HepG2 (cell line): ENCODE data around the gene CYP27B1. TPM values are rescaled to one million over a fixed set of nuclear protein-coding genes. Genes with fewer than 3 reads are reported as not detected.
A peak's percentile ranks its signal among the peaks of the same experiment; 100 is the strongest.

ENCODE experiments used
- CENPX ChIP-seq: sonication (generic); formaldehyde crosslinking; IDR thresholded peaks from 2 replicates; pipeline ENCODE4 v1.9.0; 2021; ENCODE audit warnings: mild to moderate bottlenecking, missing genetic modification reagents, moderate library complexity
- HNF1B ChIP-seq: sonication (generic); formaldehyde crosslinking; IDR thresholded peaks from 2 replicates; pipeline ENCODE4 v1.5.1; 2020; ENCODE audit warnings: mild to moderate bottlenecking, moderate library complexity, missing genetic modification reagents
- RBM39 ChIP-seq: fragments of 200-400 bp; formaldehyde crosslinking; IDR thresholded peaks from one replicate; pipeline ENCODE4 v1.6.1; 2018; ENCODE audit warnings: antibody characterized with exemption, mild to moderate bottlenecking, low read depth, low read length; ENCODE audit not compliant: poor library complexity, severe bottlenecking
- SMAD3 ChIP-seq: sonication (generic); formaldehyde crosslinking; IDR thresholded peaks from 2 replicates; pipeline ENCODE4 v1.4.0; 2020; ENCODE audit warnings: missing genetic modification reagents
- SPEN ChIP-seq: sonication (generic); formaldehyde crosslinking; IDR thresholded peaks from 2 replicates; pipeline ENCODE4 v1.5.1; 2020; ENCODE audit warnings: low read depth, mild to moderate bottlenecking, missing genetic modification reagents
- THAP9 ChIP-seq: sonication (generic); formaldehyde crosslinking; IDR thresholded peaks from 2 replicates; pipeline ENCODE4; 2020; ENCODE audit warnings: missing genetic modification reagents, mild to moderate bottlenecking, borderline replicate concordance
- UBTF ChIP-seq: sonication (generic); formaldehyde crosslinking; IDR thresholded peaks from 2 replicates; pipeline ENCODE4 v1.4.0; 2020; ENCODE audit warnings: mild to moderate bottlenecking, missing genetic modification reagents
- ZFP90 ChIP-seq: sonication (generic); formaldehyde crosslinking; IDR thresholded peaks from 2 replicates; pipeline ENCODE4 v1.8.0; 2022; ENCODE audit warnings: missing genetic modification reagents, mild to moderate bottlenecking, inconsistent platforms, borderline replicate concordance
- ZNF280B ChIP-seq: sonication (generic); formaldehyde crosslinking; IDR thresholded peaks from 2 replicates; pipeline ENCODE4 v1.5.0; 2020; ENCODE audit warnings: missing genetic modification reagents, mild to moderate bottlenecking, borderline replicate concordance
- ZNF451 ChIP-seq: sonication (generic); formaldehyde crosslinking; IDR thresholded peaks from 2 replicates; pipeline ENCODE4 v1.5.0; 2020; ENCODE audit warnings: mild to moderate bottlenecking, missing genetic modification reagents
- polyA plus RNA-seq, 8 experiments: library from polyadenylated mRNA; depleted of rRNA in 3 of 8; stranded (reverse) in 7 of 8; unstranded in 1 of 8; fragments of >200 nt; fragmentation: Illumina TruSeq in 4 of 8; extraction: Trizol in 4 of 8; gene quantifications; 2 replicates each; pipeline versions ENCODE4 v1.2.1 to v1.2.3, GENCODE V29; 2011 to 2016; ENCODE audit warnings: low read depth in 4 of 8, missing spikeins in 1 of 8, mixed read lengths in 1 of 8; ENCODE audit not compliant: insufficient read depth in 1 of 8
- total RNA-seq, 5 experiments: library from RNA; depleted of rRNA; stranded (reverse); fragments of >200 nt; fragmentation: Illumina TruSeq; extraction: Trizol; gene quantifications; 2 replicates each; pipeline ENCODE4 v1.2.3, GENCODE V29; 2016; ENCODE audit warnings: low read depth in 1 of 5
- TF ChIP-seq, protein P1 (sequence below): sonication (generic); formaldehyde crosslinking; IDR thresholded peaks from 2 replicates; pipeline ENCODE4 v1.4.0; 2020; ENCODE audit warnings: missing genetic modification reagents
- TF ChIP-seq, protein P2 (sequence below): sonication (generic); formaldehyde crosslinking; IDR thresholded peaks from 2 replicates; pipeline ENCODE4 v1.8.1; 2023; ENCODE audit warnings: mild to moderate bottlenecking, moderate library complexity, missing genetic modification reagents

Gene CYP27B1
- total and polyA plus RNA-seq, 2 of the 13 experiments (the other 11 are each of a cell fraction or from before 2014, with no cell fraction given): 2.3 to 3.0 TPM

- TF ChIP-seq THAP9 (CRISPR knock-in tag) (peak; percentile 23; the same call in 1 of the 2 replicates), UBTF (peak; percentile 53; the same call in 1 of the 2 replicates), ZFP90 (peak; percentile 38; the same call in 1 of the 2 replicates), SMAD3 (CRISPR knock-in tag) (0 out of 2 replicates have a peak, but pooled peaks have one; percentile 25), HNF1B (peak; percentile 75), ZNF280B (CRISPR knock-in tag) (0 out of 2 replicates have a peak, but pooled peaks have one; percentile 67), CENPX (CRISPR knock-in tag) (no peak), ZNF451 (0 out of 2 replicates have a peak, but pooled peaks have one; percentile 41), RBM39 (no peak), SPEN (CRISPR knock-in tag) (peak; percentile 29; the same call in 1 of the 2 replicates)
- TF ChIP-seq, protein P1, sequence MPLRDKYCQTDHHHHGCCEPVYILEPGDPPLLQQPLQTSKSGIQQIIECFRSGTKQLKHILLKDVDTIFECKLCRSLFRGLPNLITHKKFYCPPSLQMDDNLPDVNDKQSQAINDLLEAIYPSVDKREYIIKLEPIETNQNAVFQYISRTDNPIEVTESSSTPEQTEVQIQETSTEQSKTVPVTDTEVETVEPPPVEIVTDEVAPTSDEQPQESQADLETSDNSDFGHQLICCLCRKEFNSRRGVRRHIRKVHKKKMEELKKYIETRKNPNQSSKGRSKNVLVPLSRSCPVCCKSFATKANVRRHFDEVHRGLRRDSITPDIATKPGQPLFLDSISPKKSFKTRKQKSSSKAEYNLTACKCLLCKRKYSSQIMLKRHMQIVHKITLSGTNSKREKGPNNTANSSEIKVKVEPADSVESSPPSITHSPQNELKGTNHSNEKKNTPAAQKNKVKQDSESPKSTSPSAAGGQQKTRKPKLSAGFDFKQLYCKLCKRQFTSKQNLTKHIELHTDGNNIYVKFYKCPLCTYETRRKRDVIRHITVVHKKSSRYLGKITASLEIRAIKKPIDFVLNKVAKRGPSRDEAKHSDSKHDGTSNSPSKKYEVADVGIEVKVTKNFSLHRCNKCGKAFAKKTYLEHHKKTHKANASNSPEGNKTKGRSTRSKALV (CRISPR knock-in tag): peak; percentile 40; the same call in 1 of the 2 replicates
- TF ChIP-seq, protein P2, sequence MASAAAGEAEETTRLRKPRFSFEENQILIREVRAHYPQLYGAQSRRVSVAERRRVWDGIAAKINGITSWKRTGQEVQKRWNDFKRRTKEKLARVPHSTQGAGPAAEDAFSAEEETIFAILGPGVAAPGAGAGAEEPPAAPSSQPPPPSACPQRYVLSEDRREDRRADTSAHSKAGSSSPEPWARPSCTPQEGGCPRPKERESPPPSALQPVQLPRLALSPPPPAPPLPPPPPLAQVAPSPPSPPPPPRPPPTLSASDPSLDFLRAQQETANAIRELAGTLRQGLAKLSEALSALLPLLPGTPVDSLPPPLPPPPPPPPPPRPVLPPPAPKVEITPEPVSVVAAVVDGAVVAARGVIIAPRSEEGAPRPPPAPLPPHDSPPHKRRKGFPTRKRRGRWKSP: peak; percentile 32; the same call in 1 of the 2 replicates
Measured at GRCh38 chr12:57726151-57726883, 40.6 kb downstream of the CYP27B1 start (continued).
